Measurements from ENCODE around the gene PHF2.
"Not testable (repeated sequence)": the region's sequence is repeated elsewhere in the genome, so short reads cannot be mapped to it uniquely, and the experiment has no call there.

The PHF2 gene

DNA sequence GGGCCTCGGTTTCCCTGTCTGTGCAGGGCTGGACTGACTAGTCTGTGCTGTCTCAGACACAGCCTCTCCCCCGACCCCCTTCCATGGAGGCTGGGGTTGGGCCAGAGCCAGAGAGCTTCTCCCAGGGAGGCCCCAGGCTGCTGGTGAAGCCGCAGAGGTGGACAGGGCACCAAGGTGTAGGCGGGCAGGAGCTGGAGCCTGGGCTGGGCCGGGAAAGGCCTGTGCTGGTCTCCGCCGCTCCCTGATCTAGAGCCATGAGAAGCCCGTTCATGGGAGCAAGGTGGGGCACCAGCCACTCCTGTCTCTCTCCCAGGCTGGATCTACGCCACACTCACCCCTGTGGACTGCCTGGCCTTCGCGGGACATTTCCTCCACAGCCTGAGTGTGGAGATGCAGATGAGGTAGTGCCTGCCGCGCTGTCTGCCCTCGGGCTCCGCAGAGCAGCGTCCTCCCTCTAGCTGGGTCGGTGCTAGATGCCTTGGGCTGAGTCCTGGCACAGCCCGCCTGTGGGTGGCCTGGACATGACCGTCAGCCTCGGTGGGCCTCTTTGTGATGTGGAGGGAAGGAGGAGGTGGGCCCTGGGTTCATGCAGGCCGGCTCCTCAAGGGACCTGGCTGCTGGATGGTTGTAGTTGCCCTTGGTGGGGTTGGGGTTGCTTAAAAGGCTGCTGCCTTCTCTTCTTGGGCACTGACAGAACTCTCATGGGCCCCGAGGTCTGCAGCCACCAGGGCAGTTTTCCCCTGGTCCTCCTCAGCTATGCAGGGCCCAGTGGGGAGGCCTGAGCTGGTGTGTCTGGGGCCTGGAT, 79.4 kb downstream of the PHF2 start:
- DNase-seq = no peak

DNA sequence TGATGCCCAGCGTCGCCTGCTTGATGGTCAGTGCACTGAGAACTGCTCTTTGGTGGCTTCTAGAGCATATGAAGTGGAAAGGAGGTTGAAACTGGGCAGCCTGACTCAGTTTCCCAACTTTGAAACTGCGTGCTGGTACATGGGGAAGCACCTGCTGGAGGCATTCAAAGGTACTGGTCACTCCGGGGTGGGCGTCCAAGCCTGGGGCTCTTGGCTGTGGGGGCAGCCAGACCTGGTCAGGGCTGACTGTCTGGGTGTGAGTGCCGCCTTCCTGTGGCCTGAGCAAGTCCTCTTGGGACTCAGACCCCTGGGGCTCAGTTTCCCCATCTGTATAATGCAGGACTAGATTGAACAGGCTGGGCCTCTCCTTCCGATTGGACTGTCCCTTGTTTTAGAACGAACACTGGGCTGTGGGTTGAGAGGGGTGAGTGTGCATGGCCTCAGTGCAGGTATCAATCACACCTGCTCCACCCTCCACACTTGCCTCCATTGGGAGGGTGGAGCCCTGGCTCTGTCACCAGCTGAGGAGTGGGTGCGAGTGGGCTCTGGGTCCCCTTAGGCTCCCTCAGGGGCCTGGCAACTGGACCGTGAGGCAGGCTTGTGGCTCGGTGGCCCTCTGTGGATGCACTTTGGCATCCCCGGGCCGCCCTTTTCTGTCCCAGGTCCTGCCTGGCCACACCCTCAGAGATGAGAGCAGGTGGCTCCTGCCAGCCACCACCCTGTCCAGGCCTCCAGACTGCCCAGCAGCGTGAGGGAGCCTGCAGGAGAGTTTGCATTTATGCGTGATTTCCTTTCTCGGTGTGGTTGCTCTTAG, 80.2 kb downstream of the PHF2 start:
- no peak for DNase-seq

DNA sequence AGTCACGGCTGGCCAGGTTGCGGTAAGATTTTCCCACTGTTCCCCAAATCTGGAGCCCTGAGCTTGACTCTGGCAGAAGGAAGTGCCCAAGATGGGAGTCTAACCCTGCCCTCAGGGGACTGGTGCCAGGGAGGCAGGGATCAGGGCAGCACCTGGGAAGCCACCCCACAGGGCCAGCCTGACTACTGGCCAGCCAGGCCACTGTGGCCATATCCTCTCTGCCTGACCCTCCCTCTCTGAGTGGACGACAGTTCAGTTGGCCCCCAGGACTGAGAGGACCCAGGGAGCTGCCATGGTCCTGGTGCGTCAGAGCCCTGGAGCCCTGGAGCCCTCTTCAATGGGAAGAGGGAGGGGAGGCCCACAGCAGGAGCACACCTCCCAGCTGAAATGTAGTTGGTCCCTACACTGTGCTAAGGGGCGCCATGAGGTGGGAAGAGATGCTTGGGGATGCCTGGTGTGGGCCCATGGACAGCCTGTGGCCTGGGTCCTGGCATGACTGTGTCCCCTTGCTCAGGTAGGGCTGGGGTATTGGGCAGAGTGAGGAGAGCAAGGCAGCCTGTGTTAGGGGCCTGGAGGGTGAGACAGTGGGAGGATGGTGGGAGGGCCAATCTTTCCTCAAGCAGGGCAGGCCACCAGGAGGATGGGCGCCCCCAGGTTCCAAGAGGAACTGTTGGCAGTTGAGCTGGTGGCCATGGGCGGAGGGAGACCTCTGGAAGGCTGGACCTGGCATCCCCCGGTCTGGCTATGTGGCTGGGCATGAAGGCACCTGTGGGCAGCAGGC, 81.1 kb downstream of the PHF2 start:
- DNase-seq = no peak

GRCh38 chr9:93658184-93658925, 82.0 kb downstream of the PHF2 start:
- DNase-seq = no peak

GRCh38 chr9:93659044-93659836, 82.9 kb downstream of the PHF2 start:
- DNase-seq = no peak

DNA sequence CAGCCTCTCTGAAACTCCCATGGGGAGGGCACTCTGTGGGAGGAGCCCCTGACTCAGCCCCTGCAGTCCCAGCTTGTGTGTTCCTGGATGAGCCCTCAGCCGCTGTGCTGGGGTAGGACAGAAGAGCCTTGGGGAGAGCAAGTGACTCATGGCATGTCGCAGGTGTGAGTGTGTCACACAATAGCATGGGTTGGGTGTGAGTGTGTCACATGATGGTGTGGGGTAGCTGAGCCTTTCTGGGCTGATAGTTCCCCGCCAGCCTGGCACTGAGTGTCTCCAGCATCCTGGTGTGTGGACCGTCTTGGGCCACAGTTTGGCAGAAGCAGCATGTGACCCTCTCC, 83.4 kb downstream of the PHF2 start:
- no peak for DNase-seq

DNA sequence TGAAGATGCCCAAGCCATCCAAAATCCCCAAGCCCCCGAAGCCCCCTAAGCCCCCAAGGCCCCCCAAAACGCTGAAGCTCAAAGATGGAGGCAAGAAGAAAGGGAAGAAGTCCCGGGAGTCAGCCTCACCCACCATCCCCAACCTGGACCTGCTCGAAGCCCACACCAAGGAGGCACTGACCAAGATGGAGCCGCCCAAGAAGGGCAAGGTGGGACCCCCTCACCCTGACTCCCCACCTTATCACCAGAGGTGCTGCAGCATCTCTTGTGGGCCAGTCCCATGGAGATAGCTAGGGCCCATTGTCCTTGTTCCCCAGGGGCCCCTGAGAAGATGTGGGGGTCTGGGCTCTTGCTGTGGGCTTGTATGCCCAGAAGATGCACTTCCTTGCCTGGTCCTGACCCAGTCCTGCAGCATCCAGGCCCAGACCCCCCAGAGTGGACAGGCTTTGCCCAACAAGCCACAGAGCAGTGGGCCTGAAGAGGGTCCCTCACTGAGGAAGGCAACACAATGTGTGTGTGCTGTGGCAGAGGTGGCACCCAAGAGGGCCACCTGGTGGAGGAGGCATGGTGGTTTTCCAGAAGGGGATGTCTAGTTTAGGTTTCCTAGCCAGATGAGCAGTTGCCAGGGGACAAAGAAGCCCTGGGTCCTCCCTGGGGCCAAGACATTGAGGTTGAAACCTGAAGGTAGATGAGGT, 84.1 kb downstream of the PHF2 start:
- DNase-seq = no peak

DNA sequence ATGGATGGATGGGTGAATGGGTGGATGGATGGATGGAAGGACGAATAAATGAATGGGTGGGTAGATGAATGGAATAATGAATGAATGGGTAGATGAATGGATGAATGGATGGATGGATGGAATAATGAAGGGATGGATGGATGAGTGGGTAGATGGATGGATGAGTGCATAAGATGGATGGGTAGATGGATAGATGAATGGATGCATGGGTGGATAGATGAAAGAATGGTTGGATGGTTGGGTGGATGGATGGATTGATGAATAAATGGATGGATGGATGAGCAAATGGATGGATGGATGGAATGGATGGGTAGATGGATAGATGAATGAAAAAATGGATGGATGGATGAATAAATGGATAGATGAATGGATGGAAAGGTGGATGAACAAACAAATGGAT, 85.2 kb downstream of the PHF2 start:
- no peak for DNase-seq

- DNase-seq = no peak
These were observed 85.7 kb downstream of the PHF2 start for GRCh38 chr9:93662016-93662638.

- DNase-seq = no peak
These were observed 86.7 kb downstream of the PHF2 start for GRCh38 chr9:93662952-93663572.

- DNase-seq = no peak
These were observed 87.6 kb downstream of the PHF2 start for GRCh38 chr9:93663877-93664548.

- no peak for DNase-seq
These were observed 88.3 kb downstream of the PHF2 start for GRCh38 chr9:93664549-93665120.

DNA sequence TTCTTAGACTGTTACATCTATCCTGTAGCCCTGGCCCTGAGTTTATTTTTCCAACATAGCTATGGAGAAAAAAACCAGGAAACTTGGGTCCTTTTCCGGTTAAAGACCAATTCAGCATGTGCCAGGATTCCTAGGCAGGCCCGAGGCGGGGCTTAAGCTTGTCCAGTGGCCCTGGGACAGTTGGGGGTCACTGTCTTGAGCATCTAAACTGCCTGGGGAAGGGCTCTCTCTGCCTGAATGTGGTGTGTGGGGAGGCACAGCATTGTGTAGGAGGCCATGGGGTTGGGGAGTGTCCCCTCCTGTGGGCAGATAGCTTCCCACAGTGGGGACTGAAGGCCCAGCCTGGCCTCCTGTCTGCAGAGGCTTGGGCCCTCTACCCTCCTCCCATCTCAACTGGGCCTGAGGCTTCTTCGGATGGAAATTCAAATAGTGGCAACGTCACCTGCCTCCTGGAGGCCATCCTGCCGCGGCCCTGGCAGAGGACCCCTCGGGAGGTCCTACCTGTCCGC, 88.8 kb downstream of the PHF2 start:
- DNase-seq = no peak

DNA sequence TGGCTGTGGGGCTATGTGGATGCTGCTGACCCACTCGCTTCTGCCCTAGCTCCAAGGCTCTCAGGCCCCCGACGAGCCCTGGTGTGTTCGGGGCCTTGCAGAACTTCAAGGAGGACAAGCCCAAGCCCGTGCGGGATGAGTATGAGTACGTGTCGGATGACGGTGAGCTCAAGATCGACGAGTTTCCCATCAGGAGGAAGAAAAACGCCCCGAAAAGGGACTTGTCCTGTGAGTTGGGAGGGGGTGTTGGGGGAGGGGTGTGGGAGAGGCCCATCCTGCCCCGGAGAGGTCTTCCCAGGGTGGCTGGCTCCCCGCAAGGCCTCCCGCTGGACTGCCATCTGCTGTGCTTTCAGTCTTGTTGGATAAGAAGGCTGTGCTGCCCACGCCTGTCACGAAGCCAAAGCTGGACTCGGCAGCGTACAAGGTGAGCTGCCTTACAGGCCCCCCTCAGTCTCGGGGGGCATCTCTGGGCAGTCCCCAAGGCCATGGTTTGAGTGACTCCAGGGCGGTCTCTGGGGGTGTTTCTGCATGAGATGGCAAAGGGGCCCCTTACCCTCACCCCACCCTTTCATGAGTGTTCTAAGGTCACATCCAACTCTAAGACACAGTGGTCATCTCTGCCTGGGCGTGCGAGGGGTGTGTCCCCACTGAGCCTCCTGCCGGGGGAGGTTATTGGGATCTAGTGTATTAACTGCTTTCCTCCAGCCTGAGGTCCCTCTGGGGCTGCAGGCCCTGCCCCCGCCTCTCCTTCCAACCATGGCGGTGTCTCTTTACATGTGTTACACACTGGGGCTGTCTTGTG, 89.5 kb downstream of the PHF2 start:
- no peak for DNase-seq

GRCh38 chr9:93666439-93666784, 90.0 kb downstream of the PHF2 start:
- not testable (repeated sequence) for DNase-seq

DNA sequence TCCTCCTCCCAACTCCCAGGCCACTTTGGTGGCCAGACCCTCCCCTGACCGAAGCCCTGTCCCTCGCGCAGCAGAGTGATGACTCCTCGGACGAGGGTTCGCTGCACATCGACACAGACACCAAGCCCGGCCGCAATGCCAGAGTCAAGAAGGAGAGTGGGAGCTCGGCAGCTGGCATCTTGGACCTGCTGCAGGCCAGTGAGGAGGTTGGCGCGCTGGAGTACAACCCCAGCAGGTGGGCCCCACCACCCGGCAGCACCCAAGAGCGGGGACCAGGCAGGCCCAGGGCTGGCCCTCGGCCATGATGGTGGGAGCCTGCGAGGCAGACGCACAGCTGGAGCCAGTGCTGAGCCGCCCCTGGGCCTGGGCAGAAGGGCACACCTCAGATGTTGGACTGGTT, 90.6 kb downstream of the PHF2 start:
- DNase-seq = no peak

DNA sequence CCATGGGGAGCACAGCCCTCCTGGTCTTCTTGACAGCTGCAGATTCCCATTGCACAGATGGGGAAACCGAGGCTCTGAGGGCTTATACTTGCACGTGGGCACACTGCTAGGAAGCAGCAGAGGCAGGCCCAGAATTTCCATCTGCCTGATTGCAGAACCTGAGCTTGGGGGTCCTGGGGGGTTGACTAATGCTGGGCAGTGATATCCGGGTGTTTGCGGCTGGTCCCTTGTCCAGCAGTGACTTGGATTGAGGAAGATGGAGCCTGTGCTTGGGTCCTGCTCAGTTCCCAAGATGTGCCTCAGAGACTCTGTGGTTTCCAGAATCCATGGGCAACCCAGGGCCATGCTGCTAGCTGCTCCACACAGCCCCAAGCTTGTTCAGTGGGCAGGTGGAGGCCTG, 91.2 kb downstream of the PHF2 start:
- no peak for DNase-seq

GRCh38 chr9:93668261-93668871, 92.0 kb downstream of the PHF2 start:
- no peak for DNase-seq
